HG02763 (cell line): ENCODE data around the gene GRID2.
"Not testable (repeated sequence)": the region's sequence is repeated elsewhere in the genome, so short reads cannot be mapped to it uniquely, and the experiment has no call there.

Experiments used
- ATAC-seq: cut with Tn5 transposase; IDR thresholded peaks from one replicate; pipeline ENCODE4 v1.9.1; 2021; ENCODE audit warnings: mild to moderate bottlenecking, moderate library complexity; ENCODE audit not compliant: unreplicated experiment

GRID2 gene

GRCh38 chr4:92303621-92304027 lies at the start of gene GRID2:
GRID2 (plus strand) TSS chr4:92303966.
- ATAC-seq = no peak

- ATAC-seq = no peak
Measured at GRCh38 chr4:92253986-92254671, 49.6 kb upstream of the GRID2 start.

GRCh38 chr4:92254767-92255442 lies 48.9 kb upstream of the GRID2 start:
- ATAC-seq = no peak

- no peak for ATAC-seq
Measured at GRCh38 chr4:92255920-92256244, 47.9 kb upstream of the GRID2 start.

GRCh38 chr4:92257931-92258857 lies 45.6 kb upstream of the GRID2 start:
- ATAC-seq = no peak

GRCh38 chr4:92261256-92261655 lies 42.5 kb upstream of the GRID2 start:
- ATAC-seq = no peak

- no peak for ATAC-seq
Measured at GRCh38 chr4:92262371-92262770, 41.4 kb upstream of the GRID2 start.

- ATAC-seq = no peak
Measured at GRCh38 chr4:92263010-92263409, 40.8 kb upstream of the GRID2 start.

GRCh38 chr4:92263575-92263974 lies 40.2 kb upstream of the GRID2 start:
- no peak for ATAC-seq

- ATAC-seq = no peak
Measured at GRCh38 chr4:92264163-92264562, 39.6 kb upstream of the GRID2 start.

- no peak for ATAC-seq
Measured at GRCh38 chr4:92265021-92265420, 38.7 kb upstream of the GRID2 start.

- no peak for ATAC-seq
Measured at GRCh38 chr4:92265798-92266197, 38.0 kb upstream of the GRID2 start.

- no peak for ATAC-seq
Measured at GRCh38 chr4:92266521-92266920, 37.2 kb upstream of the GRID2 start.

GRCh38 chr4:92268642-92269041 lies 35.1 kb upstream of the GRID2 start:
- no peak for ATAC-seq

- no peak for ATAC-seq
Measured at GRCh38 chr4:92270908-92271307, 32.9 kb upstream of the GRID2 start.

GRCh38 chr4:92271551-92271950 lies 32.2 kb upstream of the GRID2 start:
- not testable (repeated sequence) for ATAC-seq

- ATAC-seq = not testable (repeated sequence)
Measured at GRCh38 chr4:92277057-92277881, 26.5 kb upstream of the GRID2 start.

- ATAC-seq = no peak
Measured at GRCh38 chr4:92279296-92279695, 24.5 kb upstream of the GRID2 start.

- ATAC-seq = no peak
Measured at GRCh38 chr4:92299152-92299551, 4.6 kb upstream of the GRID2 start.

GRCh38 chr4:92304121-92304520 lies 355 bp downstream of the GRID2 start:
- no peak for ATAC-seq

- ATAC-seq = no peak
Measured at GRCh38 chr4:92304606-92305005, 840 bp downstream of the GRID2 start.
